Memory B cell (primary cell): ENCODE data around the gene CREM.

Source experiments
- ATAC-seq: fragments of 150-1000 bp; cut with Tn5 transposase; 2 replicates; pipeline ENCODE4 v1.10.0; 2021; ENCODE audit warnings: low read depth, mild to moderate bottlenecking, moderate library complexity
- DNase-seq, 2 donors: peaks; one replicate each; pipeline ENCODE4 v3.0.0; 2022; ENCODE audit warnings: low spot score in 2 of 2
- H3K27ac Mint-ChIP-seq: one replicate; pipeline ENCODE4 v1.8.0; 2022; ENCODE audit warnings: mild to moderate bottlenecking, moderate library complexity, mixed read lengths
- H3K27me3 Mint-ChIP-seq: one replicate; pipeline ENCODE4 v1.8.0; 2022; ENCODE audit warnings: mixed read lengths
- H3K36me3 Mint-ChIP-seq: one replicate; pipeline ENCODE4 v1.8.0; 2022; ENCODE audit warnings: mild to moderate bottlenecking, mixed read lengths
- H3K4me1 Mint-ChIP-seq: one replicate; pipeline ENCODE4 v1.8.0; 2022; ENCODE audit warnings: mixed read lengths
- H3K4me3 Mint-ChIP-seq: one replicate; pipeline ENCODE4 v1.8.0; 2022; ENCODE audit warnings: mild to moderate bottlenecking, moderate library complexity, mixed read lengths
- H3K9me3 Mint-ChIP-seq: one replicate; pipeline ENCODE4 v1.8.0; 2022; ENCODE audit warnings: mixed read lengths

Gene CREM

GRCh38 chr10:35160743-35161142 is 34.1 kb downstream of the CREM start:
- Mint-ChIP-seq H3K4me3 (no peak overlapping the region), H3K9me3 (no peaks in the 10 kb centered on the region), H3K4me1 (no peaks in the 10 kb centered on the region), H3K27ac (no peak overlapping the region), H3K27me3 (no peaks in the 10 kb centered on the region), H3K36me3 (peaks cover 5% of the 10 kb centered on the region)
- DNase-seq = no peak
- ATAC-seq = no peak

GRCh38 chr10:35161906-35162305 is 35.3 kb downstream of the CREM start:
- peaks cover 5% of the 10 kb centered on the region for H3K36me3 Mint-ChIP-seq
- no peak overlapping the region for H3K27ac Mint-ChIP-seq
- no peak overlapping the region for H3K4me3 Mint-ChIP-seq
- DNase-seq (no peak), ATAC-seq (no peak)
- no peaks in the 10 kb centered on the region for H3K4me1 Mint-ChIP-seq
- H3K9me3 Mint-ChIP-seq = no peaks in the 10 kb centered on the region
- no peaks in the 10 kb centered on the region for H3K27me3 Mint-ChIP-seq

DNA sequence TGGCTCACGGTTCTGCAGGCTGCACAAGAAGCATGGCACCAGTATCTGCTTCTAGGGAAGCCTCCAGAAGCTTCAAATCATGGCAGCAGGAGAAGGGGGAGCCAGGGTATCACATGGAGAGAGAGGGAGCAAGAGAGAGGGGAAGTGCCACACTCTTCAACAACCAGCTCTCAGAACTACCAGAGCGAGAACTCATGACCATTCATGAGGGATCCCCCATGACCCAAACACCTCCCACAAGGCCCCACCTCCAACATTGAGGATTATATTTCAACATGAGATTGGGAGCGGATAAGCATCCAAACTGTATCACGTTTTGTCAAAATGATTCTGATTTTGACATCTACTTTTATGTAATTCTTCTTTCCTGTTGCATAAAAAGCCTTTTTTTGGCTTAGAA is 38.5 kb downstream of the CREM start:
- Mint-ChIP-seq H3K4me1 (no peaks in the 10 kb centered on the region), H3K36me3 (peaks cover 8% of the 10 kb centered on the region), H3K27me3 (no peaks in the 10 kb centered on the region), H3K9me3 (no peaks in the 10 kb centered on the region), H3K4me3 (no peak overlapping the region), H3K27ac (no peak overlapping the region)
- no peak for DNase-seq
- no peak for ATAC-seq

- H3K27ac Mint-ChIP-seq = no peak overlapping the region
- no peaks in the 10 kb centered on the region for H3K9me3 Mint-ChIP-seq
- H3K4me1 Mint-ChIP-seq = no peaks in the 10 kb centered on the region
- ATAC-seq (no peak), DNase-seq (no peak)
- H3K4me3 Mint-ChIP-seq = no peak overlapping the region
- H3K27me3 Mint-ChIP-seq = no peaks in the 10 kb centered on the region
- peaks cover 8% of the 10 kb centered on the region for H3K36me3 Mint-ChIP-seq
Measured at GRCh38 chr10:35165811-35166210, 39.2 kb downstream of the CREM start.

GRCh38 chr10:35166607-35167006 is 40.0 kb downstream of the CREM start:
- H3K36me3 Mint-ChIP-seq = peaks cover 6% of the 10 kb centered on the region
- no peak overlapping the region for H3K4me3 Mint-ChIP-seq
- no peaks in the 10 kb centered on the region for H3K27me3 Mint-ChIP-seq
- no peaks in the 10 kb centered on the region for H3K9me3 Mint-ChIP-seq
- no peak overlapping the region for H3K27ac Mint-ChIP-seq
- DNase-seq (no peak), ATAC-seq (no peak)
- H3K4me1 Mint-ChIP-seq = no peaks in the 10 kb centered on the region

- Mint-ChIP-seq H3K27me3 (no peaks in the 10 kb centered on the region), H3K36me3 (peaks cover 3% of the 10 kb centered on the region), H3K9me3 (no peaks in the 10 kb centered on the region), H3K27ac (no peak overlapping the region), H3K4me3 (no peak overlapping the region), H3K4me1 (no peaks in the 10 kb centered on the region)
- DNase-seq = no peak
- ATAC-seq = no peak
Measured at GRCh38 chr10:35167342-35167741, 40.7 kb downstream of the CREM start.

DNA sequence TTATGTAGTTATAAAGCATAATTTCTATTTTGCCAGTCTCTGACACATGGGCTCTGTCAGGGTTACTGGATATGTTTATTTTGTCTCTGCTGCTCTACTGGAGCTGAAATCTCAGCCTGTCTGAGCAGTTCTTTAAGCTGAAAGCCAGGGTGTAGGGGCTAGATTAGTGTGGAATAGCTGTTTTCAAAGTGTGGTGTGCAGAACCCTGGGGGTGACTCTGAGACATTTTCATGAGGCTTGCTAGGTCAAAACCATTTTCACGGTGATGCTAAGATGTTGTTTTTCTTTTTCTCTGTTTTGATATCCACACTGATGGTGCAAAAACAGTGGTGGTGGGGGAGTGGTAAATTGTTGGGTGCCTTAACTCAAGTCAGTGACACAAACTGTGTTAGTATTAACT is 45.5 kb downstream of the CREM start:
- Mint-ChIP-seq H3K27me3 (no peaks in the 10 kb centered on the region), H3K9me3 (no peaks in the 10 kb centered on the region), H3K4me3 (no peak overlapping the region), H3K27ac (peak overlapping the region; percentile 18), H3K36me3 (peaks cover 3% of the 10 kb centered on the region), H3K4me1 (no peaks in the 10 kb centered on the region)
- DNase-seq (no peak), ATAC-seq (no peak)

DNA sequence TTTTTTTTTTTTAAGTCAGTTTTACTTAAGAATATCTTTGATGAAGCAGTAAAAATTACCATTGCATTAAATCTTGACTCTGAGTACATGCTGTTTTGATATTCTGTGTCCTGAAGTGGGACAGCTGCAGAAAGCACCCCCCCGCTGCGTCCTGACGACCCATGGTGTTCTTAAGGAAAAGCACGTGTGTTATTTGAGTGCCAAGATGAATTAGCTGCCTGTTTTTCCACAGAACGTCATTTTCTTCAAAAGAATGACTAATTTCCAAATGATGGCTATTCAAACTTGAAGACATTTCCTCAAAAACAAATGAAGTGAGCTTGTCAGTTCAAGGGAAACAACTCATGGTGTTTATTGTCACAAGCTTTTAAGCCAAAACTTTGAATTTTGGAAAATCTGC is 45.9 kb downstream of the CREM start:
- Mint-ChIP-seq H3K4me1 (no peaks in the 10 kb centered on the region), H3K27ac (no peak overlapping the region), H3K9me3 (no peaks in the 10 kb centered on the region), H3K27me3 (no peaks in the 10 kb centered on the region), H3K4me3 (no peak overlapping the region), H3K36me3 (peaks cover 3% of the 10 kb centered on the region)
- no peak for ATAC-seq
- DNase-seq = no peak

DNA sequence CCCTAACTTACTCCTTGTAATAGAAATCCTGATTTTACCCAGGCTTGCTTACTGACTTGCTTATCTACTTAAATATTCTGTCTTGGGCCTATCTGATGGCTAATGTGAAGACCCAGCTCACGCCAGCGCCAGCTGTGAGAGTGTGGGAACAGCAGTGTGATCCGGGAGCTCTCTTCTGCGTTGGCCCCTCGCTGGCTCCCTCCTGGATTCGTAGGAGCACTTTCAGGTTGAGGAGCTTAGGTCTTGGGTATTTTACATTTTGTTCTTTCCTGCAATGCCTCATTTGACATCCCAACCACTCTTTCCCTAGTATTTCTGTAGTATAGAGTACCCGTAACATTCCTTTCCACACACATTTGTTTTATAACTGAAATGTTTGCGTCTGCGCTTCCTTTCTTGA is 51.7 kb downstream of the CREM start:
- H3K36me3 Mint-ChIP-seq = peaks cover 2% of the 10 kb centered on the region
- no peak overlapping the region for H3K27ac Mint-ChIP-seq
- no peaks in the 10 kb centered on the region for H3K4me1 Mint-ChIP-seq
- no peak overlapping the region for H3K4me3 Mint-ChIP-seq
- no peak for DNase-seq
- ATAC-seq = no peak
- H3K27me3 Mint-ChIP-seq = no peaks in the 10 kb centered on the region
- no peaks in the 10 kb centered on the region for H3K9me3 Mint-ChIP-seq

GRCh38 chr10:35182631-35183510 is 56.2 kb downstream of the CREM start:
- H3K27me3 Mint-ChIP-seq = no peaks in the 10 kb centered on the region
- no peak overlapping the region for H3K27ac Mint-ChIP-seq
- peaks cover 2% of the 10 kb centered on the region for H3K36me3 Mint-ChIP-seq
- H3K9me3 Mint-ChIP-seq = no peaks in the 10 kb centered on the region
- H3K4me3 Mint-ChIP-seq = no peak overlapping the region
- DNase-seq (no peak), ATAC-seq (no peak)
- H3K4me1 Mint-ChIP-seq = peaks cover 7% of the 10 kb centered on the region

- Mint-ChIP-seq H3K27me3 (no peaks in the 10 kb centered on the region), H3K9me3 (no peaks in the 10 kb centered on the region), H3K36me3 (no peaks in the 10 kb centered on the region), H3K27ac (peak overlapping the region; percentile 53), H3K4me1 (peaks cover 7% of the 10 kb centered on the region), H3K4me3 (peak overlapping the region; percentile 3)
- DNase-seq (peak in 1 of 2 donors; percentile 2), ATAC-seq (peak; percentile 93)
Measured at GRCh38 chr10:35184527-35185171, 58.0 kb downstream of the CREM start.

DNA sequence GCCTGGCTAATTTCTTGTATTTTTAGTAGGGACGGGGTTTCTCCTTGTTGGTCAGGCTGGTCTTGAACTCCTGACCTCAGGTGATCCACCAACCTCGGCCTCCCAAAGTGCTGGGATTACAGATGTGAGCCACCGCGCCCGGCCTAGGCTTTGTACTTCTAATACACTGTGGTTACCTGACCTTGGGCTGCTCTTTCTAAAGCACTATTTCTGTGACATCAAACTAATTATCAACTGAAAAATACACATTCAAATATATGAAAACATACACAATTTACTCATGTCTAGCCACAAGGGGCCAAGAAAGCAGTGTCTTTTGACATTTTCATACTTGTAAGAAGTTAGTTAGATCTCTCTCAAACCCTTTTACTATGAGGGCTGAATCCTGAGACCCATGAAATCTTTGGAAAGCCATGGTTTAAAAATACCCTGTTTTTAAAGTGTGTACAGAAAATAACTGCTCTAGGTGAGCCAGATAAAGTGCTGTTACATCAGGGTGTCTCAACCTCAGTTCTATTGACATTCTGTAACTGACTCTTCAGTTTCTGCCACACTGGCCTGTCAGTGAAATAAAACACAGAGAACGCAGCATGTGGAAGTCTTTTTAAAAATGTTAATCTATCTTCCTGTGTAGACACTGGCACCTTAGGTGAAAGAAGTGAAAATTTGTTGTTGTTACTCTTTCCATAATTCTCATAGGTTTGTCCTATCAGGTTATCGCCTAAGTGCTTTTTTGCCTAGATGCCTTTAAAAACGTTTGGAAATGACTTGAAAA is 58.8 kb downstream of the CREM start:
- ATAC-seq (no peak), DNase-seq (no peak)
- H3K4me3 Mint-ChIP-seq = no peak overlapping the region
- no peaks in the 10 kb centered on the region for H3K36me3 Mint-ChIP-seq
- H3K4me1 Mint-ChIP-seq = peaks cover 7% of the 10 kb centered on the region
- H3K27ac Mint-ChIP-seq = peak overlapping the region; percentile 53
- H3K9me3 Mint-ChIP-seq = no peaks in the 10 kb centered on the region
- no peaks in the 10 kb centered on the region for H3K27me3 Mint-ChIP-seq

DNA sequence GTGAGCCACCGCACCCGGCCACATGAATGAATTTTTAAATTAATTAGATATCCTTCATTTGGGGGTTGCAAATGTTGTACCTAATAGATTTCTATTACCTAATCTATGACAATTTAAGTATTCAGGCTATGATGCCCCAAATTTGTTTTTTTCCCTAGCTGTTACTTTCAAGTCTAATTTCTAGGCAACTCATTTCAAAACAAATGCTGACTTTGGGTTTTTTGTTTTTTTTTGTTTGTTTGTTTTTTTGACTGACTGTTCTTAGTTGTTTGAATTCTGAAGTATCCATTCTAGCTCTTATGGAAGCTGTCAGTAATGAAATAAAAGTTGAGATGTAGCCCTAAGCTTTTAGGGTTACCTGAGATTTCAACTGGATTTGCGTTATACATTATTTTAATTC is 62.3 kb downstream of the CREM start:
- Mint-ChIP-seq H3K27ac (no peak overlapping the region), H3K4me1 (peaks cover 10% of the 10 kb centered on the region), H3K36me3 (peaks cover 4% of the 10 kb centered on the region), H3K27me3 (no peaks in the 10 kb centered on the region), H3K4me3 (no peak overlapping the region), H3K9me3 (peaks cover 2% of the 10 kb centered on the region)
- no peak for ATAC-seq
- DNase-seq = no peak

DNA sequence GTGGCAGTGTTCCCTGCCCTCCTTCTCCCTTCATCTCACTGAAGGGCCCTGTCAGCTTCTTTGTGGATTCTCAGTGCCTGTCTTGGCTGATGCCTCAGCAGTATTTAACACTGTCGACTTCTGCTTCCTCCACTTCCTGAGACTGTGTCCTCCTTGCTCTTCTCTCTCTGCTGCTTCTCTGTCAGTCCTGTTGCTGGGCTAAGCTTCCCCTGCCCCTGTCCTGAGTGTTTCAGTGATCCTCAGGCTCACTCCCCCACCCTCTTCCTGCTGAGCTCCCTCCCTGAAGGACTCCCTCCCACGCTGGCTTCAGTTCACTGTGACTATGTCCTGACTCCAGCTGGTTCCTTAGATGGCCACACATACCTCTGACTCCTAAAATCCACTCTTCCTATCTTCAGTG is 64.9 kb downstream of the CREM start:
- peaks cover 16% of the 10 kb centered on the region for H3K4me1 Mint-ChIP-seq
- no peak for DNase-seq
- H3K27ac Mint-ChIP-seq = peak overlapping the region; percentile 52
- H3K9me3 Mint-ChIP-seq = peaks cover 2% of the 10 kb centered on the region
- no peaks in the 10 kb centered on the region for H3K27me3 Mint-ChIP-seq
- no peak for ATAC-seq
- H3K36me3 Mint-ChIP-seq = peaks cover 4% of the 10 kb centered on the region
- H3K4me3 Mint-ChIP-seq = no peak overlapping the region
